Breast epithelium (tissue), 3 donors: ENCODE data around the gene CPNE4.

ENCODE experiments used
- CTCF ChIP-seq, 3 donors: fragments of 450-650 bp; IDR thresholded peaks; one replicate each; pipeline ENCODE4 v1.5.1; 2016 to 2017; ENCODE audit warnings: antibody characterized with exemption in 3 of 3, mild to moderate bottlenecking in 3 of 3, moderate library complexity in 3 of 3
- POLR2A ChIP-seq: fragments of 450-650 bp; IDR thresholded peaks from one replicate; pipeline ENCODE4 v1.6.1; 2016; ENCODE audit warnings: antibody characterized with exemption, mild to moderate bottlenecking, moderate library complexity
- POLR2AphosphoS5 ChIP-seq, 3 donors: sonication (generic); formaldehyde crosslinking; IDR thresholded peaks; one replicate each; pipeline ENCODE4 v1.6.1; 2017; ENCODE audit warnings: antibody characterized with exemption in 3 of 3

GRCh38 chr3:131795390-131796090 lies 239.3 kb downstream of the CPNE4 start:
- TF ChIP-seq CTCF (IDR thresholded peaks at IDR 0.05) (no peak), POLR2AphosphoS5 (IDR thresholded peaks at IDR 0.05) (no peak), POLR2A (no peak)
